ENCODE data around the gene PDCD1LG2. TPM values are rescaled to one million over a fixed set of nuclear protein-coding genes. Genes with fewer than 3 reads are reported as not detected.
A peak's percentile ranks its signal among the peaks of the same experiment; 100 is the strongest.

The PDCD1LG2 gene
- total RNA-seq, 6 donors from 2014 or later = 1.0 to 10.6 (median 3.2) TPM

DNA sequence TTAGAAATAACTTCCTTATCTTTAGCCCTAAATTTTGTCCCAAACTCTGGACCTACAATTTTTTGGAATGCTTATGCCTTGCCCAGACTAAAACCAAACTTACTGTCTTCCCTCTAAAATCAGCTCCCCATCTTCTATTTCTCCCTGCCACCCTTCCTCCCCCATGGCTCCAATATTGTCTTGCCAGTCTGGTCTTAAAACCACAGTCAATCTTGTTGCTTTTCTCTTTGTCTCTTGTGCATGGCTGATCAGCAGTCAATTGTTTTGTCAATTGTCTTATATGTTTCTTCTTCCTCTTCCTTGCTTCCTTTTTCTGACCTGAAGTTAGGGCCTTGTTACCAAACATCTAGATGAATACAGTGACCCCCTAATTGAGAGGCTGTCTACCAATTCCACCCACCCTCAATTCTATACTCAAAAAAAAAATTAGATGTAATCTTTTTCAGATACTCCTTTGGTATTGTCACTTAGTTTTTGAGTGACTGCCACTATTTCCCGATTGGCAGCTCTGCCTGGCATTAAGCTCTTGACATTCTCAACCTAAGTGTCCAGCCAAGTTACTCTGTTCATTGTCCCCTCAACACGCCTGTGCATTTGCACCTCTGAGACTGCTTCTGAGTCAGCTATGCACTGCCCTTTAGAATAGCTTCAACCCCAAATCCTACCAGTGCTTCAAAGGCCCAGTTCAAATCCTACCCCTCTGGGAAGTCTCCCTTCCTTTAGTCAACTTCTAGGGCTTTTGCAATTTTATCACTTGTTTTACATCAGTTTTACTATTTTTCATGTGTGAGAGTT lies 2.5 kb downstream of the PDCD1LG2 start:
- H3K4me1 ChIP-seq = peaks cover 17 to 37% (median 20%) of the 10 kb centered on the region in 4 donors
- ATAC-seq (ENCODE audit: low FRiP score in 2 of 2) (no peak), DNase-seq (no peak)
- no peaks in the 10 kb centered on the region for H3K9me3 ChIP-seq
- no peak for TF ChIP-seq POLR2A (IDR thresholded peaks at IDR 0.05)
- TF ChIP-seq, protein P1, sequence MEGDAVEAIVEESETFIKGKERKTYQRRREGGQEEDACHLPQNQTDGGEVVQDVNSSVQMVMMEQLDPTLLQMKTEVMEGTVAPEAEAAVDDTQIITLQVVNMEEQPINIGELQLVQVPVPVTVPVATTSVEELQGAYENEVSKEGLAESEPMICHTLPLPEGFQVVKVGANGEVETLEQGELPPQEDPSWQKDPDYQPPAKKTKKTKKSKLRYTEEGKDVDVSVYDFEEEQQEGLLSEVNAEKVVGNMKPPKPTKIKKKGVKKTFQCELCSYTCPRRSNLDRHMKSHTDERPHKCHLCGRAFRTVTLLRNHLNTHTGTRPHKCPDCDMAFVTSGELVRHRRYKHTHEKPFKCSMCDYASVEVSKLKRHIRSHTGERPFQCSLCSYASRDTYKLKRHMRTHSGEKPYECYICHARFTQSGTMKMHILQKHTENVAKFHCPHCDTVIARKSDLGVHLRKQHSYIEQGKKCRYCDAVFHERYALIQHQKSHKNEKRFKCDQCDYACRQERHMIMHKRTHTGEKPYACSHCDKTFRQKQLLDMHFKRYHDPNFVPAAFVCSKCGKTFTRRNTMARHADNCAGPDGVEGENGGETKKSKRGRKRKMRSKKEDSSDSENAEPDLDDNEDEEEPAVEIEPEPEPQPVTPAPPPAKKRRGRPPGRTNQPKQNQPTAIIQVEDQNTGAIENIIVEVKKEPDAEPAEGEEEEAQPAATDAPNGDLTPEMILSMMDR (IDR thresholded peaks at IDR 0.05) = no peak
- no peak for TF ChIP-seq EP300 (IDR thresholded peaks at IDR 0.05)
- TF ChIP-seq POLR2AphosphoS5 (IDR thresholded peaks at IDR 0.05) = no peak
- no peaks in the 10 kb centered on the region for H3K36me3 ChIP-seq
- no peak overlapping the region for H3K27ac ChIP-seq
- no peak overlapping the region for H3K4me3 ChIP-seq
- WGBS, 2 donors = 58 to 62% methylated on average over 2 of the region's 2 CpGs
- no peaks in the 10 kb centered on the region for H3K27me3 ChIP-seq

DNA sequence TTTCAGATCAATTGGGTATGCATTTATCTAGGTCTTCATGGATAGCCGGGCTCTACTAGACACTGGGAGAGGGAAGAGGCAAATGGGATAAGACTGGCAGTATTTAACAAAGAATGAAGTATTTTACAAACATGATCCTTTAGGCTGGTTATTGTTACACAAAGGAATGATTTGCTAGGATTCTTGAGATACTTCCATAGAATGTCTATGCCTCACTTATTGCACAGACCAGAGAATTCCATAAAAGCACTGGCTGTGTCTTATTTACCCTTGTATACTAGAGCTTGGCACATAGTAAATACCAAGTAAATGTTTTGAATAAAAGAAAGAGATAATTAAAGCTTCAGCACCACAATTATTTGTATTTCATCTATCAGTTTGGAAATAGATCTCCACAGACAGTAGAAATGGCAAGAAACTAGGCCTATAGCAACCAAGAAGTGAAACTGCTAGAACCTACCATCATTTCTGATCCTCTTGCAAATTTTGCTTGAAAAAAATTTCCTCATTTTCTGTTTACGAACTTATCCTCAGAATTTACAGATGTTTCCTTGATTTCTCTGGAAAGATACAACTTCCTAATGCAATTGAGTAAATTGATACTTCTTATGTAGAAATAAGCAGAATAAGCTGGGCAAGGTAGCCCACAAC lies 3.8 kb downstream of the PDCD1LG2 start:
- H3K36me3 ChIP-seq = no peaks in the 10 kb centered on the region
- peaks cover 11 to 30% (median 17%) of the 10 kb centered on the region in 4 donors for H3K4me1 ChIP-seq
- H3K9me3 ChIP-seq = no peaks in the 10 kb centered on the region
- no peak overlapping the region for H3K27ac ChIP-seq
- no peak for DNase-seq
- TF ChIP-seq, protein P1 (IDR thresholded peaks at IDR 0.05) = no peak
- no peak for TF ChIP-seq POLR2AphosphoS5 (IDR thresholded peaks at IDR 0.05)
- ATAC-seq (ENCODE audit: low FRiP score in 2 of 2) = no peak
- whole genome bisulfite sequencing, 2 donors = 89 to 90% methylated on average over 2 of the region's 2 CpGs
- no peaks in the 10 kb centered on the region for H3K27me3 ChIP-seq
- no peak overlapping the region for H3K4me3 ChIP-seq

DNA sequence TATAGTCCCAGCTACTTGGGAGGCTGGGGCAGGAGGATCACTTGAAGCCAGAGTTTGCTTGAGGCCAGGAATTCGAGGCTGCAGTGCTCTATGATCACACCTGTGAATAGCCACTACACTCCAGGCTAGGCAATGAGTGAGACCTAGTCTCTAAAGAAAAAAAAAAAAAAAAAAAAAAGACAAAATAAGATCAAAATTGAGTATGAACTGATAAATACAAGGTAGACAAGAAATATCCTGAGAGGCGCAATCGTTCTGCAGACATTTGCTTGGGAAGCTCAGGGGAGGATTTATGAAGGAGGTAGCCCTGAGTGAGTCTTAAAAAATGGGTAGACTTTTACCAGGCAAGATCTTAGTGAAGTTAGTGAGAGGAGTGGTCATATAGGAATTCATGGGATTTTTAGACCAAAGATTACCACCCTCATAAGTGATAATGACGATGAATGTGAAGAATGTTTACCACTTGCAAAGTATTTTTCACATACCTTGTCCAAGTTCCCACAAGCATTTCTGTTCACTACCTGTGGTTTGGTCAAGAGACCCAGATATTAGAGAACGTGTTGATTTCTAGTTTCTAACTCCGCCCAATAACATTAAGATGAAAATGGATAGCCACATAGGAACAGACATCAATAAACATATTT lies 4.4 kb downstream of the PDCD1LG2 start:
- Histone ChIP-seq H3K27ac (no peak overlapping the region), H3K9me3 (no peaks in the 10 kb centered on the region), H3K4me3 (no peak overlapping the region), H3K27me3 (no peaks in the 10 kb centered on the region), H3K4me1 (peaks cover 5 to 24% (median 11%) of the 10 kb centered on the region in 4 donors), H3K36me3 (no peaks in the 10 kb centered on the region)
- ATAC-seq (ENCODE audit: low FRiP score in 2 of 2) (no peak), DNase-seq (no peak)
- TF ChIP-seq POLR2A (IDR thresholded peaks at IDR 0.05) (no peak), EP300 (IDR thresholded peaks at IDR 0.05) (no peak)
- WGBS, 2 donors = 84 to 92% methylated on average over 6 of the region's 6 CpGs

DNA sequence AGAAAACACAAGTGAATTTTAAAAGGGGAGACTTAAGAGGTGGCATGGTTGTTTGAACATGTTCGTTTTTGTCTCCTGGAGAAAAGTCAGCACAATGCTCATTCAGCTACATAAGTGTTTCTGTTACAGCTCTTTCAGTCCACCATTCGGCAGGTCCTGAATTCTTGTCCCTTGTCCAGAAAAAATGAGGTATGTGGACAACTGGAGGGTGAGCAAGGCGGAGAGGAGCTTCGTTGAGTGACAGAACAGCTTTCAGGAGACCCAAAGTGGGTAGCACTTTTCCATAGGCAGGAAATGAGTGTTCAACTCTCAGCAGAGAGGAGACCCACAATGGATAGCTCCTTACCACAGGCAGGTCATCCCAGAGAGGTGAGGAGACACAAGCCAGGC lies 4.9 kb downstream of the PDCD1LG2 start:
- H3K27me3 ChIP-seq = no peaks in the 10 kb centered on the region
- TF ChIP-seq EP300 (IDR thresholded peaks at IDR 0.05) = no peak
- TF ChIP-seq, protein P1 (IDR thresholded peaks at IDR 0.05) = no peak
- TF ChIP-seq POLR2A (IDR thresholded peaks at IDR 0.05) = no peak
- no peak for TF ChIP-seq POLR2AphosphoS5 (IDR thresholded peaks at IDR 0.05)
- H3K4me1 ChIP-seq = peaks cover 0 to 20% (median 8%) of the 10 kb centered on the region in 4 donors
- no peaks in the 10 kb centered on the region for H3K36me3 ChIP-seq
- no peak overlapping the region for H3K4me3 ChIP-seq
- no peak overlapping the region for H3K27ac ChIP-seq
- H3K9me3 ChIP-seq = no peaks in the 10 kb centered on the region
- WGBS, 2 donors = 69 to 72% methylated on average over 4 of the region's 4 CpGs
- ATAC-seq (ENCODE audit: low FRiP score in 2 of 2) (no peak), DNase-seq (no peak)

DNA sequence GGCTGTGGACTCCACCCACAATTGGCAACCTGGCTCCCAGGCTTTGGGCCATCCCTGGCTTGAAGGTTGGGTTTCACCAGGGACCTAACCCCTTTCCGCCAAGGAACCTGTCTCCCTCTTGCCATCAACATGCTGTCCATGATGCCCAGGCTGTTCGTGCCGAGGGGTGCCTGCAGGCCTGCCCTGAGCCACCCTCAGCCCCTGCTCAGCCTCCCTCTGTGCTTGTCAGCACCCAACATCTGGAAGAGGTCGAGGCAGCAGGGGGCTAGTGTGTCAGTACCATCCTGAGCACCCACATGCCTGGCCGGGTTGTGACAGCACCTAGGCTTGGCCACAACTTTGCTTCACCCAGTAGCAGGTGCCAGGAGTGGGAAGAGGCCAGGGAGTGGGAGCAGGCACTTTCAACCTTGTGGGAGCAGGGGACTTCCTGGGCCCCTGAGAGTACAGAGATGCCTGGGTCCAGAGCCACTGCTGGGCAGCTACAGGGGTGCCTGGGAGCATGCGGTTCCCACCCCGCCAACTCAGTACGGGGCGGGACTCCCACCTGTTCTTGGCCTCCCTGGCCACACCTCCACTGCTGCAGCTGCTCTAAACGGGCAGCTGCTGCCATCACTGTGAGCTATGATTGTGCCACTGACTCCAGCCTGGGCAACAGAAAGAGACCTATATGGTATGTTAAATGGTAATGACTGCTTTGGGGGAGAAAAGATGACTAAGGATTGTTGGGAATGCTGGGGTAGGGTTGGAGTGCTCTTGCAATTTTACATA lies 6.3 kb downstream of the PDCD1LG2 start:
- peak in 1 of 2 donors; percentile 62 for ATAC-seq (ENCODE audit: low FRiP score in 2 of 2)
- Histone ChIP-seq H3K36me3 (no peaks in the 10 kb centered on the region), H3K4me3 (no peak overlapping the region), H3K9me3 (no peaks in the 10 kb centered on the region), H3K27me3 (no peaks in the 10 kb centered on the region), H3K4me1 (peaks cover 0 to 10% (median 0%) of the 10 kb centered on the region in 4 donors), H3K27ac (no peak overlapping the region)
- peak in 1 of 2 donors; percentile 38 for DNase-seq
- 93 to 95% methylated on average over 8 to 9 of the region's 10 CpGs for WGBS, 2 donors
- TF ChIP-seq POLR2A (IDR thresholded peaks at IDR 0.05) = no peak
- TF ChIP-seq EP300 (IDR thresholded peaks at IDR 0.05) = no peak
- TF ChIP-seq, protein P1 (IDR thresholded peaks at IDR 0.05) = no peak
- no peak for TF ChIP-seq POLR2AphosphoS5 (IDR thresholded peaks at IDR 0.05)

Data from upper lobe of left lung (tissue), 6 donors.